Keratinocyte (primary cell): ENCODE results near the gene C11orf65. TPM values are rescaled to one million over a fixed set of nuclear protein-coding genes. Genes with fewer than 3 reads are reported as not detected.

Experiments used
- DNase-seq: peaks from one replicate; pipeline ENCODE4 v3.0.0-alpha.2; 2011; ENCODE audit warnings: low read depth, missing footprints, low spot score
- FAIRE-seq: peaks from 2 replicates; lab custom pipeline; 2011; peaks lifted over from hg19 to GRCh38; lab: Jason Lieb, UNC
- H2AFZ ChIP-seq: 2 replicates; pipeline ENCODE4 v1.6.0; 2012; ENCODE audit warnings: low read length, control low read depth, inconsistent platforms; ENCODE audit not compliant: control insufficient read depth
- H3K27ac ChIP-seq: 2 replicates; pipeline ENCODE4 v1.5.1; 2011; ENCODE audit warnings: low read length; ENCODE audit not compliant: control insufficient read depth, insufficient read depth
- H3K27me3 ChIP-seq: 3 replicates; pipeline ENCODE4 v1.6.0; 2011; ENCODE audit warnings: low read length; ENCODE audit not compliant: control insufficient read depth, insufficient read depth; ENCODE audit errors: extremely low read depth
- H3K36me3 ChIP-seq, 2 experiments: 2 replicates in 1 of 2; 3 replicates in 1 of 2; pipeline ENCODE4 v1.5.1; 2011; ENCODE audit warnings: low read length in 2 of 2, mild to moderate bottlenecking in 1 of 2; ENCODE audit not compliant: control insufficient read depth in 2 of 2, insufficient read depth in 2 of 2; ENCODE audit errors: extremely low read depth in 1 of 2
- H3K4me1 ChIP-seq: 3 replicates; pipeline ENCODE4 v1.5.1; 2011; ENCODE audit warnings: low read length; ENCODE audit not compliant: control insufficient read depth, insufficient read depth; ENCODE audit errors: extremely low read depth
- H3K4me2 ChIP-seq: 3 replicates; pipeline ENCODE4 v1.6.0; 2011; ENCODE audit warnings: low read depth, low read length; ENCODE audit not compliant: control insufficient read depth, insufficient read depth; ENCODE audit errors: extremely low read depth
- H3K4me3 ChIP-seq, 3 experiments: fragments of 200-600 bp in 1 of 3; sonication (generic) in 1 of 3; 2 replicates in 2 of 3; 3 replicates in 1 of 3; pipeline ENCODE4 v1.5.1; 2011 to 2016; ENCODE audit warnings: low read length in 3 of 3, mild to moderate bottlenecking in 3 of 3, control low read depth in 2 of 3, inconsistent platforms in 1 of 3, low read depth in 1 of 3, mixed read lengths in 1 of 3, mixed run types in 1 of 3, moderate library complexity in 1 of 3; ENCODE audit not compliant: control insufficient read depth in 2 of 3, insufficient read depth in 2 of 3; ENCODE audit errors: extremely low read depth in 1 of 3
- H3K79me2 ChIP-seq: 2 replicates; pipeline ENCODE4 v1.6.0; 2012; ENCODE audit warnings: low read length; ENCODE audit not compliant: control insufficient read depth, insufficient read depth
- H3K9ac ChIP-seq: 3 replicates; pipeline ENCODE4 v1.6.0; 2011; ENCODE audit warnings: low read length; ENCODE audit not compliant: control insufficient read depth, insufficient read depth; ENCODE audit errors: extremely low read depth
- H3K9me1 ChIP-seq: 3 replicates; pipeline ENCODE4 v1.6.0; 2011; ENCODE audit warnings: low read length; ENCODE audit not compliant: control insufficient read depth, insufficient read depth; ENCODE audit errors: extremely low read depth
- H3K9me3 ChIP-seq: 2 replicates; pipeline ENCODE4 v1.5.1; 2012; ENCODE audit warnings: low read depth, low read length; ENCODE audit not compliant: control insufficient read depth
- H4K20me1 ChIP-seq: 3 replicates; pipeline ENCODE4 v1.6.0; 2011; ENCODE audit warnings: low read length; ENCODE audit not compliant: control insufficient read depth, insufficient read depth; ENCODE audit errors: extremely low read depth
- EZH2 ChIP-seq: IDR thresholded peaks from one replicate; pipeline ENCODE4 v1.6.1; 2012; ENCODE audit warnings: inconsistent platforms, mild to moderate bottlenecking, low read length, moderate library complexity
- dilution Hi-C: fragments of 300-500 bp; cut with MboI; formaldehyde crosslinking; loops from one replicate; pipeline ENCODE4 v1.7.0; 2020; ENCODE audit warnings: low sequenced_read_pairs; ENCODE audit not compliant: extremely low pct_ligation_motif_present
- polyA plus RNA-seq, 5 experiments: library from polyadenylated mRNA; depleted of rRNA in 3 of 5; stranded (reverse) in 3 of 5; stranded (forward) in 1 of 5; unstranded in 1 of 5; fragments of >200 nt; gene quantifications; 1 replicate in 1 of 5; 2 replicates in 3 of 5; 3 replicates in 1 of 5; pipeline versions ENCODE4 v1.2.1 to v1.2.3, GENCODE V29; 2011 to 2012; ENCODE audit warnings: missing spikeins in 2 of 5, low read depth in 1 of 5, low replicate concordance in 1 of 5
- TF ChIP-seq, protein P1 (sequence below), 3 experiments: IDR thresholded peaks in 1 of 3; conservative IDR thresholded peaks in 1 of 3; optimal IDR thresholded peaks in 1 of 3; 2 replicates in 2 of 3; 3 replicates in 1 of 3; pipeline versions ENCODE3 to v1.5.1; 2011; ENCODE audit warnings: low read length in 3 of 3, mild to moderate bottlenecking in 3 of 3, moderate library complexity in 2 of 3, control low read depth in 1 of 3, inconsistent platforms in 1 of 3; ENCODE audit not compliant: insufficient read depth in 2 of 3; ENCODE audit errors: extremely low read depth in 1 of 3

C11orf65 gene
- polyA plus RNA-seq, 1 donor (not counting 4 experiments of a cell fraction or from before 2014, with no cell fraction given) = 0.83 TPM

DNA sequence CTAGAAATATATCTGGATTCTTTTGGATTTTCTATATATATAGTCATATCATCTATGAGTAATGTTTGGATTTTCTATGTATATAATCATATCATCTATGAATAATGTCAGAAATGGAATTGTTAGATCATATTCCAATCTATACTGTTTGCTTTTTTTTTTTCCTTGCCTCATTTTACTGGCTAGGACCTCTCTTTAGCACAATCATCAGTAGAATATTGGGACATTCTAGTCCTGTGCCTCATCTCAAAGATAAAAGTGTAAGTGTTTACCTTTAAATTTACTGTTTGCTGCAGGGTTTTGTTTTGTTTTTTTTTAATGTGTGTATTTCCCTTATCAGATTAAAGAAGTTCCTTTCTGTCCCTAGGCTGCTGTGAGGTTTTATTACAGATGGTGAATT is 97.0 kb downstream of the C11orf65 start:
- Histone ChIP-seq H3K27ac (no peak overlapping the region), H3K4me1 (no peaks in the 10 kb centered on the region), H3K9ac (no peak overlapping the region), H3K4me3 (no peak overlapping the region), H3K79me2 (no peaks in the 10 kb centered on the region), H2AFZ (no peak overlapping the region), H3K9me1 (no peaks in the 10 kb centered on the region), H3K4me2 (no peak overlapping the region), H4K20me1 (no peaks in the 10 kb centered on the region), H3K27me3 (no peaks in the 10 kb centered on the region), H3K9me3 (no peaks in the 10 kb centered on the region), H3K36me3 (peaks cover 1 to 2% of the 10 kb centered on the region in 2 experiments)
- dilution Hi-C loops = no loop called here
- DNase-seq (no peak), FAIRE-seq (no peak)
- TF ChIP-seq, protein P1, sequence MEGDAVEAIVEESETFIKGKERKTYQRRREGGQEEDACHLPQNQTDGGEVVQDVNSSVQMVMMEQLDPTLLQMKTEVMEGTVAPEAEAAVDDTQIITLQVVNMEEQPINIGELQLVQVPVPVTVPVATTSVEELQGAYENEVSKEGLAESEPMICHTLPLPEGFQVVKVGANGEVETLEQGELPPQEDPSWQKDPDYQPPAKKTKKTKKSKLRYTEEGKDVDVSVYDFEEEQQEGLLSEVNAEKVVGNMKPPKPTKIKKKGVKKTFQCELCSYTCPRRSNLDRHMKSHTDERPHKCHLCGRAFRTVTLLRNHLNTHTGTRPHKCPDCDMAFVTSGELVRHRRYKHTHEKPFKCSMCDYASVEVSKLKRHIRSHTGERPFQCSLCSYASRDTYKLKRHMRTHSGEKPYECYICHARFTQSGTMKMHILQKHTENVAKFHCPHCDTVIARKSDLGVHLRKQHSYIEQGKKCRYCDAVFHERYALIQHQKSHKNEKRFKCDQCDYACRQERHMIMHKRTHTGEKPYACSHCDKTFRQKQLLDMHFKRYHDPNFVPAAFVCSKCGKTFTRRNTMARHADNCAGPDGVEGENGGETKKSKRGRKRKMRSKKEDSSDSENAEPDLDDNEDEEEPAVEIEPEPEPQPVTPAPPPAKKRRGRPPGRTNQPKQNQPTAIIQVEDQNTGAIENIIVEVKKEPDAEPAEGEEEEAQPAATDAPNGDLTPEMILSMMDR (optimal IDR thresholded peaks at IDR 0.05 in 1 of 3, IDR thresholded peaks at IDR 0.05 in 1 of 3, conservative IDR thresholded peaks at IDR 0.05 in 1 of 3; ENCODE audit: extremely low read depth in 1 of 3, insufficient read depth in 2 of 3, low read length in 3 of 3) = no peak

GRCh38 chr11:108369064-108369463 is 98.3 kb downstream of the C11orf65 start:
- Histone ChIP-seq H3K27ac (no peak overlapping the region), H3K27me3 (no peaks in the 10 kb centered on the region), H3K4me2 (no peak overlapping the region), H3K79me2 (no peaks in the 10 kb centered on the region), H3K9me3 (no peaks in the 10 kb centered on the region), H2AFZ (no peak overlapping the region), H3K4me1 (no peaks in the 10 kb centered on the region), H3K36me3 (peaks cover 1 to 6% of the 10 kb centered on the region in 2 experiments), H4K20me1 (no peaks in the 10 kb centered on the region), H3K9me1 (no peaks in the 10 kb centered on the region), H3K4me3 (no peak overlapping the region), H3K9ac (no peak overlapping the region)
- TF ChIP-seq, protein P1 (optimal IDR thresholded peaks at IDR 0.05 in 1 of 3, IDR thresholded peaks at IDR 0.05 in 1 of 3, conservative IDR thresholded peaks at IDR 0.05 in 1 of 3; ENCODE audit: extremely low read depth in 1 of 3, insufficient read depth in 2 of 3, low read length in 3 of 3) = no peak
- TF ChIP-seq EZH2 = no peak
- DNase-seq (no peak), FAIRE-seq (no peak)
- dilution Hi-C loops = no loop called here
